ENCODE results near the gene MPPED1.

The MPPED1 gene

DNA sequence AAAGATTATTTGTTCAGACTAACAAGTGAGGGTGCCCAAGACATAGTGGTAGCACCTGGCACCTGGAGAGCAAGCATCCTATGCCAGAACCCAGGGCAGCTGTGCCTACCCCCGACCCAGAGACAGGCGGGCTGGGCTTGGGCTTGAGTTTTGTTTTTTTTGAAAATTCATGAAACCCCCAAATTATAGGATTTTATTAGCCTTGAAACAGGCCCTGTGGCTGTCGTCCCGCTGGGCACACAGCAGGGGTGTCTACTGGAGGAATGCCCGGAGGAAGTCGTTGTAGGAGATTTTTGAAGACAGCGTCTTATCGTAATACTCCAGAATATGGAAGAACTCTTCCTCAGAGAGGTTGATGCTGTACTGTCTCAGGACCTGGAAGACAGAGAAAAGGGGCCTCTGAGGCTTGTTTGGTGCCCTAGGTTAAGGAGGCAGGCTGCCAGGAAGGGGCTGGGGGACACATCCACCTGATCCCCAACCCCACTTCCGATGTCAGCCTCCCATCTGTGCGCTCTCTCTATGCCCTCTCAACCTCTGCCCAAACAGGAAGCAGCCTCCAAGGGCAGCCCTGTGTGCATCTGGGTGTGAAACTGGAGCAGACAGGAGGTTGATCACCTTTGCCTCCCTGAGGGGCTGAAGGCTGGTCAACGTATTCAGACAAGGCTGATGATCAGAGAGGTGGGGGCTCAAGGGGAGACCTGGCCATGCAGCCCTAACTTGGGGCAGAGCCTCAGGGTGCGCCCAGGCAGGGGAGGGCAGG, 117.0 kb downstream of the MPPED1 start:
- Histone ChIP-seq H3K36me3 (replicated peaks) (no peaks in the 10 kb centered on the region), H3K27ac (no peak overlapping the region), H3K4me3 (ENCODE audit: low read depth, low read length) (no peak overlapping the region), H3K27me3 (replicated peaks) (no peaks in the 10 kb centered on the region)
- no peak for DNase-seq
- in situ Hi-C loops (cut with HindIII; ENCODE audit: low pct_ligation_motif_present, low sequenced_read_pairs) = no loop called here
- no peak for TF ChIP-seq CTCF (IDR thresholded peaks at IDR 0.05; ENCODE audit: low read depth, low read length, missing control alignments)

DNA sequence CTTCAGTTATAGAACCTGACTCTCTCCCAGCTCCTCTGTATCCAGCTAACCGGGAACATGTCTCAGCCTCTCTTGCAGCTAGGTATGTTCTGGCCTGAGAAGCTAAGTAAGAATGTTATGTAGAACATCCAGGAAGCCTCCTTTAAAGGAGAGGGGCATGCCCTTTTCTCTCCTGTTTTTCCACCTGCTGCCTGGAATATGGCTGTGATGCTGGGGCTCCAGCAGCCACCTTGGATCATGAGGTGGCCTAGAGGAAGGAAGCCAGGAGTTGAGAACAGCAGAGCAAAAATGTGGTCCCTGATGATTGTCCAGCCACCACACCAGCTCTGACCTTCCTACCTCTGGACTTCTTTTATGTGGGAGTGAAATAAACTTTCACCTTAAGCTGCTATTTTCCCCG, 117.6 kb downstream of the MPPED1 start:
- in situ Hi-C loops (cut with HindIII; ENCODE audit: low pct_ligation_motif_present, low sequenced_read_pairs) = no loop called here
- H3K36me3 ChIP-seq (replicated peaks) = no peaks in the 10 kb centered on the region
- no peak overlapping the region for H3K4me3 ChIP-seq (ENCODE audit: low read depth, low read length)
- DNase-seq = no peak
- no peak overlapping the region for H3K27ac ChIP-seq
- no peaks in the 10 kb centered on the region for H3K27me3 ChIP-seq (replicated peaks)
- TF ChIP-seq CTCF (IDR thresholded peaks at IDR 0.05; ENCODE audit: low read depth, low read length, missing control alignments) = no peak

GRCh38 chr22:43529934-43530333, 118.1 kb downstream of the MPPED1 start:
- H3K4me3 ChIP-seq (ENCODE audit: low read depth, low read length) = no peak overlapping the region
- no peak for TF ChIP-seq CTCF (IDR thresholded peaks at IDR 0.05; ENCODE audit: low read depth, low read length, missing control alignments)
- no peaks in the 10 kb centered on the region for H3K36me3 ChIP-seq (replicated peaks)
- DNase-seq = no peak
- no peaks in the 10 kb centered on the region for H3K27me3 ChIP-seq (replicated peaks)
- no peak overlapping the region for H3K27ac ChIP-seq
- in situ Hi-C loops (cut with HindIII; ENCODE audit: low pct_ligation_motif_present, low sequenced_read_pairs) = no loop called here

- TF ChIP-seq CTCF (IDR thresholded peaks at IDR 0.05; ENCODE audit: low read depth, low read length, missing control alignments) = no peak
- DNase-seq = no peak
- Histone ChIP-seq H3K36me3 (replicated peaks) (no peaks in the 10 kb centered on the region), H3K27me3 (replicated peaks) (no peaks in the 10 kb centered on the region), H3K4me3 (ENCODE audit: low read depth, low read length) (no peak overlapping the region), H3K27ac (no peak overlapping the region)
- in situ Hi-C loops (cut with HindIII; ENCODE audit: low pct_ligation_motif_present, low sequenced_read_pairs) = no loop called here
These were observed 118.8 kb downstream of the MPPED1 start for GRCh38 chr22:43530349-43531201.

- no peaks in the 10 kb centered on the region for H3K27me3 ChIP-seq (replicated peaks)
- H3K4me3 ChIP-seq (ENCODE audit: low read depth, low read length) = no peak overlapping the region
- H3K27ac ChIP-seq = no peak overlapping the region
- TF ChIP-seq CTCF (IDR thresholded peaks at IDR 0.05; ENCODE audit: low read depth, low read length, missing control alignments) = no peak
- no peak for DNase-seq
- in situ Hi-C loops (cut with HindIII; ENCODE audit: low pct_ligation_motif_present, low sequenced_read_pairs) = no loop called here
- H3K36me3 ChIP-seq (replicated peaks) = no peaks in the 10 kb centered on the region
These were observed 119.8 kb downstream of the MPPED1 start for GRCh38 chr22:43531651-43532050.

Data from brain microvascular endothelial cell (primary cell).